Hepatocyte (in vitro differentiated cells): ENCODE measurements around the gene HCLS1.

Experiments
- CTCF ChIP-seq: fragments of 200-600 bp; sonication (generic); IDR thresholded peaks from 2 replicates; pipeline ENCODE4 v1.5.1; 2016; ENCODE audit warnings: antibody characterized with exemption, mild to moderate bottlenecking; ENCODE audit not compliant: poor library complexity
- EZH2phosphoT487 ChIP-seq: fragments of 200-600 bp; sonication (generic); IDR thresholded peaks from one replicate; pipeline ENCODE4 v1.6.1; 2018; ENCODE audit warnings: antibody characterized with exemption, mild to moderate bottlenecking, low read depth, moderate library complexity; ENCODE audit not compliant: unreplicated experiment, severe bottlenecking

DNA sequence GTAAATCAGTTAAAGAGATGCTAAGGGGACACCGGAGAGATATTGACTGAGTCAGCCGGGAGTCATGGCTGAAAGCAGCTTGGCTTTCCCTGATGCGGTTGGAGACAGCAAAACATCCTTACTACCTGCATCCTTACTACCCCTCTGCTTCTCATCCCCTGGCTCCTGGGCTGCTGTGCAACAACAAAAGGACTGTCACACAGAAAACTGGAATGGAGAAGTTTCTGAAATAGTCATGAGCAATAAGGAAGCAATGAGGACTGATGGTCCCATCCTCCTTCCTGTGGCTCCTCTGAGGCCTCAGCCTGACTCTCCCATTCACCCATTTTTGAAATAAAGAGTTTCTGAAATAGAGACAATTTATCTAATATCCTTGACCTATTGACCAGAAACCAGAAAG, 1.1 kb downstream of the HCLS1 start:
- TF ChIP-seq CTCF (no peak), EZH2phosphoT487 (no peak)
